LNCaP clone FGC (cell line): ENCODE measurements around the gene ZBP1.

ENCODE experiments used
- DNase-seq: peaks from one replicate; pipeline ENCODE4 v3.0.0-alpha.2; 2011; ENCODE audit warnings: low read depth
- H3K4me3 ChIP-seq: 2 replicates; pipeline ENCODE4 v1.5.1; 2011; ENCODE audit warnings: mild to moderate bottlenecking, low read depth, low read length, control low read depth
- TF ChIP-seq, protein P1 (sequence below): IDR thresholded peaks from 2 replicates; pipeline ENCODE4 v1.5.1; 2012; ENCODE audit warnings: mild to moderate bottlenecking; ENCODE audit not compliant: control insufficient read depth, insufficient read depth; ENCODE audit errors: extremely low read depth

The ZBP1 gene

DNA sequence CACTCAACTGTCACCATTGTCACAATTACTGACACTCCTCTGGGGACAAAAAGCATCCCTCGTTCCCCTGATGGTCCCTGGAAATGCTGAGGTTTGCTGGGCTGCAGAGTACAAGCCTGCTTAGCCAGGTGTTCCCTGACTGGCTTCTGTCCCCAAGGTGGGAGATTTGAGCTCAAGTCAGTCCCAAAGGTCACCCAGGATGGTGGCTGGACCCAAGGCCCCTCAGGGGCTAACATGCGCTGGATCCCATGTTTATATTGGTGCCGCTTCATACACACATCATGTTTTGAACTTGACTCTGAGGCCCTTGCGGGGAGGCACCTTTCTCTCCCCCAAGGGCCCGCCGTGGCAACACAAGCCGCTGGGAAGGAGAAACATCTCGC, 45.4 kb upstream of the ZBP1 start:
- no peak overlapping the region for H3K4me3 ChIP-seq
- no peak for DNase-seq
- TF ChIP-seq, protein P1, sequence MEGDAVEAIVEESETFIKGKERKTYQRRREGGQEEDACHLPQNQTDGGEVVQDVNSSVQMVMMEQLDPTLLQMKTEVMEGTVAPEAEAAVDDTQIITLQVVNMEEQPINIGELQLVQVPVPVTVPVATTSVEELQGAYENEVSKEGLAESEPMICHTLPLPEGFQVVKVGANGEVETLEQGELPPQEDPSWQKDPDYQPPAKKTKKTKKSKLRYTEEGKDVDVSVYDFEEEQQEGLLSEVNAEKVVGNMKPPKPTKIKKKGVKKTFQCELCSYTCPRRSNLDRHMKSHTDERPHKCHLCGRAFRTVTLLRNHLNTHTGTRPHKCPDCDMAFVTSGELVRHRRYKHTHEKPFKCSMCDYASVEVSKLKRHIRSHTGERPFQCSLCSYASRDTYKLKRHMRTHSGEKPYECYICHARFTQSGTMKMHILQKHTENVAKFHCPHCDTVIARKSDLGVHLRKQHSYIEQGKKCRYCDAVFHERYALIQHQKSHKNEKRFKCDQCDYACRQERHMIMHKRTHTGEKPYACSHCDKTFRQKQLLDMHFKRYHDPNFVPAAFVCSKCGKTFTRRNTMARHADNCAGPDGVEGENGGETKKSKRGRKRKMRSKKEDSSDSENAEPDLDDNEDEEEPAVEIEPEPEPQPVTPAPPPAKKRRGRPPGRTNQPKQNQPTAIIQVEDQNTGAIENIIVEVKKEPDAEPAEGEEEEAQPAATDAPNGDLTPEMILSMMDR: no peak

- no peak for DNase-seq
- no peak overlapping the region for H3K4me3 ChIP-seq
- TF ChIP-seq, protein P1: no peak
Measured at GRCh38 chr20:57664924-57665588, 44.8 kb upstream of the ZBP1 start.

- H3K4me3 ChIP-seq: no peak overlapping the region
- TF ChIP-seq, protein P1: no peak
- no peak for DNase-seq
Measured at GRCh38 chr20:57664476-57664875, 44.2 kb upstream of the ZBP1 start.

GRCh38 chr20:57663681-57664451, 43.6 kb upstream of the ZBP1 start:
- TF ChIP-seq, protein P1: no peak
- DNase-seq: no peak
- H3K4me3 ChIP-seq: no peak overlapping the region

- no peak overlapping the region for H3K4me3 ChIP-seq
- TF ChIP-seq, protein P1: no peak
- DNase-seq: no peak
Measured at GRCh38 chr20:57663241-57663640, 43.0 kb upstream of the ZBP1 start.

DNA sequence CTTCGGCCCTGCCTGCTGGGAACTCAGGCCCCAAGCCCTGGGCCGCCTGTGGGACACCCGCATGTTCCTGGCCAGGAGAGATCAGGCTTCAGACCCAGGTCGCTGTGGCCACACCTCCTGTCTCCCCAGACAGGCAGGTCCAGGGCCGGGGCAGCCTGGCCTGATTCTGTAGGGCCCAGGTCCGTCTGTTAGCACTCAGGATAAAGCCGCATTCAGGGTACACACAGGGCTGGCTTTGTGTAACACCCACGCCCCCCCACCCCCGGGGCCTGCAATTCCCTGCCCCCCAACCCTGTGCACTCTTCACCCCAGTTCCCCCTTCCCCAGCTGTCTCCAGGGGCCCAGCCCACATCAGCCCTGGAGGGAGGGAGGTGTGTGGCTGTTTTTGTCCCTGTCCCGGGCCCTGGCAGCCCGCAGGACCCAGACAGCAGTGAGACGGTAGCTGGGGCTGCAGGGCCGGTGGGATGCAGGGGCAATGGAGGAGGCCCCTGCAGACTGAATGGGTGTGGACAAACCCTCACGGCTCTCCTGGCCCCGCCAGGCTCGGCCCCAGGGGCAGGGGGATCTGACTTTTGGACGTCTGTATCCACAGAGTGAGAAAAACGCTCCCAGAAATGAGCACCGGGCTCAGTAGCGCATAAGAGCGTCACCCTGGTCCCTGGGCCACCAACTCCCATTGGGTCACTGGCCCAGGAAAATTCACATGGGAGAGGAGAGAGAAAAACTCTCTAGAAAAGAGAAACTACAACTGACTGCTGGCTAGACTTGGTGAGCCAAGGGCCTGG, 42.4 kb upstream of the ZBP1 start:
- DNase-seq: no peak
- no peak overlapping the region for H3K4me3 ChIP-seq
- TF ChIP-seq, protein P1: no peak
